Hepatocyte (in vitro differentiated cells): ENCODE results near the gene KLK1. TPM values are rescaled to one million over a fixed set of nuclear protein-coding genes. Genes with fewer than 3 reads are reported as not detected.

ENCODE experiments used
- DNase-seq: peaks from one replicate; pipeline ENCODE4 v3.0.0-alpha.2; 2016; ENCODE audit warnings: low spot score
- H2AFZ ChIP-seq: fragments of 200-600 bp; sonication (generic); 2 replicates; pipeline ENCODE4 v1.6.0; 2016; ENCODE audit warnings: antibody characterized with exemption, mild to moderate bottlenecking
- H3K27ac ChIP-seq: fragments of 200-600 bp; sonication (generic); 2 replicates; pipeline ENCODE4 v1.5.1; 2016; ENCODE audit warnings: mild to moderate bottlenecking
- H3K27me3 ChIP-seq: fragments of 200-600 bp; sonication (generic); 2 replicates; pipeline ENCODE4 v1.6.1; 2016
- H3K36me3 ChIP-seq: fragments of 200-600 bp; sonication (generic); replicated peaks from 2 replicates; pipeline ENCODE4 v1.5.1; 2016; ENCODE audit warnings: low read depth; ENCODE audit not compliant: insufficient read depth
- H3K4me1 ChIP-seq: fragments of 200-600 bp; sonication (generic); 2 replicates; pipeline ENCODE4 v1.5.1; 2016; ENCODE audit warnings: mild to moderate bottlenecking, moderate library complexity; ENCODE audit not compliant: insufficient read depth
- H3K4me2 ChIP-seq: fragments of 200-600 bp; sonication (generic); 2 replicates; pipeline ENCODE4 v1.6.0; 2016
- H3K4me3 ChIP-seq: fragments of 200-600 bp; sonication (generic); 2 replicates; pipeline ENCODE4 v1.5.1; 2016; ENCODE audit warnings: mild to moderate bottlenecking
- H3K79me2 ChIP-seq: fragments of 200-600 bp; sonication (generic); 2 replicates; pipeline ENCODE4 v1.6.0; 2017; ENCODE audit warnings: mild to moderate bottlenecking
- H3K9me2 ChIP-seq: fragments of 200-600 bp; sonication (generic); replicated peaks from 2 replicates; pipeline ENCODE4 v1.6.0; 2017; ENCODE audit warnings: mild to moderate bottlenecking; ENCODE audit not compliant: insufficient read depth
- H3K9me3 ChIP-seq: fragments of 200-600 bp; sonication (generic); 2 replicates; pipeline ENCODE4 v1.5.1; 2016; ENCODE audit warnings: low read depth, mild to moderate bottlenecking
- H4K20me1 ChIP-seq: fragments of 200-600 bp; sonication (generic); 2 replicates; pipeline ENCODE4 v1.6.0; 2016; ENCODE audit warnings: mild to moderate bottlenecking; ENCODE audit not compliant: insufficient read depth, poor library complexity, severe bottlenecking
- CTCF ChIP-seq: fragments of 200-600 bp; sonication (generic); IDR thresholded peaks from 2 replicates; pipeline ENCODE4 v1.5.1; 2016; ENCODE audit warnings: antibody characterized with exemption, mild to moderate bottlenecking; ENCODE audit not compliant: poor library complexity
- EZH2 ChIP-seq: fragments of 200-600 bp; sonication (generic); IDR thresholded peaks from 2 replicates; pipeline ENCODE4 v1.6.1; 2016; ENCODE audit warnings: antibody characterized with exemption, mild to moderate bottlenecking, borderline replicate concordance
- EZH2phosphoT487 ChIP-seq: fragments of 200-600 bp; sonication (generic); IDR thresholded peaks from one replicate; pipeline ENCODE4 v1.6.1; 2018; ENCODE audit warnings: antibody characterized with exemption, mild to moderate bottlenecking, low read depth, moderate library complexity; ENCODE audit not compliant: unreplicated experiment, severe bottlenecking
- WGBS: methylation state at CpG from one replicate; pipeline ENCODE4 v1.1.6; 2016; ENCODE audit warnings: low lambda C conversion rate; ENCODE audit errors: missing lambda C conversion rate; 5-methylcytosine and 5-hydroxymethylcytosine counted together
- polyA plus RNA-seq: library from polyadenylated mRNA; unstranded; fragments of >200 nt; fragmentation: Nextera tagmentation; extraction: Ambion mirVana; gene quantifications from 2 replicates; pipeline ENCODE4 v1.2.1, GENCODE V29; 2016
- total RNA-seq: library from RNA; depleted of rRNA; stranded (reverse); fragments of >200 nt; gene quantifications from 2 replicates; pipeline ENCODE4 v1.2.3, GENCODE V29; 2014

Gene KLK1
- total and polyA plus RNA-seq, 2 experiments from 2014 or later: 2.7 to 6.6 TPM

GRCh38 chr19:50843205-50843604, 19.6 kb upstream of the KLK1 start:
- Histone ChIP-seq H3K79me2 (no peaks in the 10 kb centered on the region), H3K4me1 (no peaks in the 10 kb centered on the region), H3K4me3 (no peak overlapping the region), H2AFZ (no peak overlapping the region), H3K36me3 (no peaks in the 10 kb centered on the region), H3K4me2 (no peak overlapping the region), H3K9me3 (no peaks in the 10 kb centered on the region), H3K27ac (no peak overlapping the region), H3K27me3 (peaks cover 18% of the 10 kb centered on the region), H3K9me2 (no peaks in the 10 kb centered on the region), H4K20me1 (no peaks in the 10 kb centered on the region)
- 93% methylated on average over 2 of the region's 2 CpGs for WGBS
- DNase-seq: no peak
- TF ChIP-seq CTCF (no peak), EZH2 (no peak), EZH2phosphoT487 (no peak)

- H3K9me3 ChIP-seq: no peaks in the 10 kb centered on the region
- H3K9me2 ChIP-seq: no peaks in the 10 kb centered on the region
- TF ChIP-seq CTCF (no peak), EZH2phosphoT487 (no peak), EZH2 (no peak)
- H3K27ac ChIP-seq: no peak overlapping the region
- no peak for DNase-seq
- no peak overlapping the region for H3K4me2 ChIP-seq
- H3K79me2 ChIP-seq: no peaks in the 10 kb centered on the region
- H3K4me1 ChIP-seq: no peaks in the 10 kb centered on the region
- 58% methylated on average over 6 of the region's 6 CpGs for WGBS
- H3K36me3 ChIP-seq: no peaks in the 10 kb centered on the region
- H3K27me3 ChIP-seq: peaks cover 18% of the 10 kb centered on the region
- no peaks in the 10 kb centered on the region for H4K20me1 ChIP-seq
- H3K4me3 ChIP-seq: no peak overlapping the region
- no peak overlapping the region for H2AFZ ChIP-seq
Observed at GRCh38 chr19:50842130-50842529, 18.5 kb upstream of the KLK1 start.

GRCh38 chr19:50839712-50840655, 16.4 kb upstream of the KLK1 start:
- Histone ChIP-seq H4K20me1 (no peaks in the 10 kb centered on the region), H2AFZ (no peak overlapping the region), H3K9me3 (no peaks in the 10 kb centered on the region), H3K4me3 (no peak overlapping the region), H3K27ac (no peak overlapping the region), H3K27me3 (peaks cover 14% of the 10 kb centered on the region), H3K36me3 (no peaks in the 10 kb centered on the region), H3K4me1 (peaks cover 6% of the 10 kb centered on the region), H3K79me2 (no peaks in the 10 kb centered on the region), H3K9me2 (no peaks in the 10 kb centered on the region), H3K4me2 (no peak overlapping the region)
- WGBS: 66% methylated on average over 10 of the region's 10 CpGs
- no peak for TF ChIP-seq EZH2phosphoT487
- TF ChIP-seq CTCF: no peak
- no peak for TF ChIP-seq EZH2
- no peak for DNase-seq
